Neural cell (in vitro differentiated cells): ENCODE results near the gene NECTIN4.

Experiments used
- POLR2AphosphoS5 ChIP-seq: IDR thresholded peaks from 2 replicates; pipeline ENCODE4 v1.6.1; 2012
- RAD21 ChIP-seq: fragments of 450-650 bp; conservative IDR thresholded peaks from 2 replicates; pipeline ENCODE4 v1.6.1; 2014; ENCODE audit warnings: antibody characterized with exemption, mild to moderate bottlenecking, moderate library complexity
- TAF1 ChIP-seq: IDR thresholded peaks from 2 replicates; pipeline ENCODE4 v1.6.1; 2012; ENCODE audit warnings: low read depth
- TF ChIP-seq, protein P1 (sequence below): fragments of 450-650 bp; IDR thresholded peaks from 2 replicates; pipeline ENCODE4 v1.5.1; 2014; ENCODE audit warnings: antibody characterized with exemption, mild to moderate bottlenecking, moderate library complexity; ENCODE audit not compliant: poor library complexity, severe bottlenecking

DNA sequence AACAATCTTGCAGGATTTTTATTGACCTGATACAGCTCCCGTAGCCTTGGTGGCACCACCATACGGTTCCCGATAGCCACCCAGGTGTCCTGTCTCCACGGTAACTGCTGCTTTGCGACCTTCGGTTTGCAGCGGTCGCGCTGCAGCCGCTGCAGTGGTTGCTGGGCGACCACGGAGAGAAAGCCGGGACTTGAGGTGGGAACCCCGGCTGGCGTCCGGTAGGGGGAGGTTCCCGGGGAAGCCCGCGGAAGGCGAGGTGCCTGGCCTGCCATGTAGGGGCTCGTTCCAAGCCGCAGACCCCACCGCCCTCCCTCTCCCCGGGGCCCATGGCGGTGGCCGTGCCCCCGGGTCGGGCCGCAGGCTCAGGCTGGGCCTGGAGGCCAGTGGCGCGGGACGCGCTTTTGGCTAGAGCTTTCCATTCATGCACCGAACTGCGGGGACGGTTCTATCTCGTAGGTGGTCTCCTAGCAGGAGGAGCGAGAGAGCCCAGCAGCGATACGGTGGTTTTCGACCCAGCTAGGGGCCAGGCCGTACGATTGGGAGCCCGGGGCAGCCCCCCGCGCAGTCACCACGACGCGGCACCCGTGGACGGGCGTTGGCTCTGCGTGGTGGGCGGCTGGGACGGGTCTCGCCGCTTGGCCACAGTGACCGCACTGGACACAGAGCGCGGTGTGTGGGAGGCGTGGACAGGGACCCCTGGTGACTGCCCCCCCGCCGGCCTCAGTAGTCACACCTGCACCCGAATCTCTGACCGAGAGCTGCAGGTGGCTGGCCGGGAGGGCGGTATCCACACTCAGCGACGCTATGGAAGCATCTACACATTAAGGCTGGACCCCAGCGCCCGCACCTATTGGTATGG is 9.1 kb upstream of the NECTIN4 start, which contains the start of gene KLHDC9:
- TF ChIP-seq POLR2AphosphoS5 (peak; percentile 65), TAF1 (no peak), RAD21 (no peak)
- TF ChIP-seq, protein P1, sequence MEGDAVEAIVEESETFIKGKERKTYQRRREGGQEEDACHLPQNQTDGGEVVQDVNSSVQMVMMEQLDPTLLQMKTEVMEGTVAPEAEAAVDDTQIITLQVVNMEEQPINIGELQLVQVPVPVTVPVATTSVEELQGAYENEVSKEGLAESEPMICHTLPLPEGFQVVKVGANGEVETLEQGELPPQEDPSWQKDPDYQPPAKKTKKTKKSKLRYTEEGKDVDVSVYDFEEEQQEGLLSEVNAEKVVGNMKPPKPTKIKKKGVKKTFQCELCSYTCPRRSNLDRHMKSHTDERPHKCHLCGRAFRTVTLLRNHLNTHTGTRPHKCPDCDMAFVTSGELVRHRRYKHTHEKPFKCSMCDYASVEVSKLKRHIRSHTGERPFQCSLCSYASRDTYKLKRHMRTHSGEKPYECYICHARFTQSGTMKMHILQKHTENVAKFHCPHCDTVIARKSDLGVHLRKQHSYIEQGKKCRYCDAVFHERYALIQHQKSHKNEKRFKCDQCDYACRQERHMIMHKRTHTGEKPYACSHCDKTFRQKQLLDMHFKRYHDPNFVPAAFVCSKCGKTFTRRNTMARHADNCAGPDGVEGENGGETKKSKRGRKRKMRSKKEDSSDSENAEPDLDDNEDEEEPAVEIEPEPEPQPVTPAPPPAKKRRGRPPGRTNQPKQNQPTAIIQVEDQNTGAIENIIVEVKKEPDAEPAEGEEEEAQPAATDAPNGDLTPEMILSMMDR, result no peak
